MCF 10A (cell line): ENCODE data around the gene IST1. TPM values are rescaled to one million over a fixed set of nuclear protein-coding genes. Genes with fewer than 3 reads are reported as not detected.
"Not testable (repeated sequence)": the region's sequence is repeated elsewhere in the genome, so short reads cannot be mapped to it uniquely, and the experiment has no call there.

Experiments
- BruUV-seq: library from RNA; stranded (reverse); fragments of 400-500 nt; replicated peaks from 2 replicates; lab custom pipeline; 2021; lab: Mats Ljungman, UMichigan
- CTCF ChIA-PET: fragments of 300-600 bp; sonication (Branson Sonifier 250); formaldehyde crosslinking; extraction: SDS; loops from one replicate; lab custom pipeline; 2021; ENCODE audit warnings: antibody characterized with exemption, inconsistent platforms; lab: Yijun Ruan, JAX
- POLR2A ChIA-PET: fragments of 300-600, 350-650 bp; sonication (Branson Sonifier 250); formaldehyde crosslinking; extraction: SDS; loops from one replicate; lab custom pipeline; 2020; ENCODE audit warnings: antibody characterized with exemption, inconsistent platforms; lab: Yijun Ruan, JAX
- DNase-seq: peaks from one replicate; pipeline ENCODE4 v3.0.0-alpha.2; 2018; ENCODE audit not compliant: unreplicated experiment
- H3K27ac Mint-ChIP-seq: one replicate; pipeline ENCODE4 v1.8.0; 2022; ENCODE audit warnings: mild to moderate bottlenecking, low read depth, mixed read lengths; ENCODE audit not compliant: unreplicated experiment
- H3K27me3 Mint-ChIP-seq: one replicate; pipeline ENCODE4 v1.8.0; 2022; ENCODE audit warnings: mixed read lengths; ENCODE audit not compliant: insufficient read depth, unreplicated experiment
- H3K36me3 Mint-ChIP-seq: one replicate; pipeline ENCODE4 v1.8.0; 2022; ENCODE audit warnings: mild to moderate bottlenecking, moderate library complexity, mixed read lengths; ENCODE audit not compliant: insufficient read depth, unreplicated experiment
- H3K4me1 Mint-ChIP-seq: one replicate; pipeline ENCODE4 v1.8.0; 2022; ENCODE audit warnings: mixed read lengths; ENCODE audit not compliant: insufficient read depth, unreplicated experiment
- H3K4me3 Mint-ChIP-seq: one replicate; pipeline ENCODE4 v1.8.0; 2022; ENCODE audit warnings: mild to moderate bottlenecking, moderate library complexity, mixed read lengths; ENCODE audit not compliant: unreplicated experiment
- H3K9me3 Mint-ChIP-seq: one replicate; pipeline ENCODE4 v1.8.0; 2022; ENCODE audit warnings: mixed read lengths; ENCODE audit not compliant: unreplicated experiment
- CTCF ChIP-seq: fragments of 200-600 bp; IDR thresholded peaks from one replicate; pipeline ENCODE4 v1.8.0; 2022; ENCODE audit warnings: antibody characterized with exemption, mild to moderate bottlenecking; ENCODE audit not compliant: unreplicated experiment
- intact Hi-C: fragments of 100-400 bp; cut with micrococcal nuclease; formaldehyde crosslinking; loops from 2 replicates; pipeline ENCODE4 v1.14.1; 2022
- total RNA-seq: library from RNA; stranded (reverse); gene quantifications from 2 replicates; pipeline ENCODE4 v1.2.3, GENCODE V29; 2022

IST1 gene
- total RNA-seq, 1 experiment from 2014 or later, result 127 TPM

GRCh38 chr16:71902656-71903365 is 7.5 kb downstream of the IST1 start:
- intact Hi-C loops, result no loop called here
- H3K9me3 Mint-ChIP-seq, result no peaks in the 10 kb centered on the region
- BruUV-seq, result no TSS peak
- H3K27me3 Mint-ChIP-seq, result no peaks in the 10 kb centered on the region
- POLR2A ChIA-PET, result interaction anchor here (0.6 to 1.2 kb wide), 5 partner anchors 8 to 1449 kb away, joined by 3 to 4 read pairs (median 3); partner anchors contain the start of genes IST1 and ZNF821
- TF ChIP-seq CTCF, result no peak
- DNase-seq, result no peak
- H3K36me3 Mint-ChIP-seq, result peaks cover 27% of the 10 kb centered on the region
- CTCF ChIA-PET, result interaction anchor here (0.8 kb wide), 2 partner anchors 21 to 1090 kb away, joined by 3 to 8 read pairs; no protein-coding TSS in a partner anchor
- peaks cover 12% of the 10 kb centered on the region for H3K4me1 Mint-ChIP-seq
- H3K4me3 Mint-ChIP-seq, result no peak overlapping the region
- H3K27ac Mint-ChIP-seq, result no peak overlapping the region

GRCh38 chr16:71903608-71904007 is 8.3 kb downstream of the IST1 start:
- H3K27me3 Mint-ChIP-seq, result no peaks in the 10 kb centered on the region
- peaks cover 12% of the 10 kb centered on the region for H3K4me1 Mint-ChIP-seq
- intact Hi-C loops, result no loop called here
- BruUV-seq, result no TSS peak
- ChIA-PET POLR2A (interaction anchor here (0.7 to 0.9 kb wide), 4 partner anchors 9 to 32 kb away, joined by 3 read pairs; partner anchors contain the start of genes IST1 and ZNF821), CTCF (interaction anchor here (0.5 to 0.8 kb wide), 2 partner anchors 21 to 22 kb away, joined by 3 read pairs; no protein-coding TSS in a partner anchor)
- TF ChIP-seq CTCF, result no peak
- peaks cover 30% of the 10 kb centered on the region for H3K36me3 Mint-ChIP-seq
- no peak overlapping the region for H3K4me3 Mint-ChIP-seq
- H3K9me3 Mint-ChIP-seq, result no peaks in the 10 kb centered on the region
- no peak overlapping the region for H3K27ac Mint-ChIP-seq
- no peak for DNase-seq

GRCh38 chr16:71904239-71904638 is 8.9 kb downstream of the IST1 start:
- Mint-ChIP-seq H3K9me3 (no peaks in the 10 kb centered on the region), H3K4me1 (peaks cover 12% of the 10 kb centered on the region), H3K27ac (no peak overlapping the region), H3K27me3 (no peaks in the 10 kb centered on the region), H3K4me3 (no peak overlapping the region), H3K36me3 (peaks cover 34% of the 10 kb centered on the region)
- TF ChIP-seq CTCF, result no peak
- ChIA-PET POLR2A (interaction anchor here (0.6 to 1.5 kb wide), 6 partner anchors 8 to 31 kb away, joined by 3 to 7 read pairs (median 3); no protein-coding TSS in a partner anchor), CTCF (interaction anchor here (0.6 to 0.8 kb wide), 3 partner anchors 12 to 127 kb away, joined by 3 to 4 read pairs (median 3); no protein-coding TSS in a partner anchor)
- BruUV-seq, result no TSS peak
- intact Hi-C loops, result no loop called here
- DNase-seq, result no peak

- H3K9me3 Mint-ChIP-seq, BruUV-seq, intact Hi-C loops, DNase-seq, H3K27ac Mint-ChIP-seq, H3K4me1 Mint-ChIP-seq, H3K27me3 Mint-ChIP-seq, H3K4me3 Mint-ChIP-seq: not testable (repeated sequence)
- POLR2A ChIA-PET, result interaction anchor here (1.0 kb wide), 1 partner anchor 22 kb away, joined by 3 read pairs; the partner anchor contains the start of gene ZNF821
- CTCF ChIA-PET, result interaction anchor here (1.5 to 1.7 kb wide), 2 partner anchors 9 to 19 kb away, joined by 5 read pairs; no protein-coding TSS in a partner anchor
- peaks cover 39% of the 10 kb centered on the region for H3K36me3 Mint-ChIP-seq
These were observed 10.4 kb downstream of the IST1 start for GRCh38 chr16:71905765-71906164.
